Immature natural killer cell (primary cell): Measurements from ENCODE around the gene RPS6KA1. TPM values are rescaled to one million over a fixed set of nuclear protein-coding genes. Genes with fewer than 3 reads are reported as not detected.

Experiments used
- DNase-seq, 3 donors: peaks; one replicate each; pipeline ENCODE4 v3.0.0; 2022; ENCODE audit warnings: mixed read lengths in 1 of 3
- H3K27ac Mint-ChIP-seq, 6 donors: one replicate each; pipeline ENCODE4 v1.8.0; 2020; ENCODE audit warnings: mixed read lengths in 6 of 6, mild to moderate bottlenecking in 5 of 6, inconsistent platforms in 4 of 6, moderate library complexity in 3 of 6
- H3K27me3 Mint-ChIP-seq, 3 donors: one replicate each; pipeline ENCODE4 v1.8.0; 2020 to 2021; ENCODE audit warnings: low read depth in 3 of 3, mild to moderate bottlenecking in 3 of 3, mixed read lengths in 3 of 3, moderate library complexity in 3 of 3, inconsistent platforms in 1 of 3
- H3K36me3 Mint-ChIP-seq, 3 donors: one replicate each; pipeline ENCODE4 v1.8.0; 2020; ENCODE audit warnings: mixed read lengths in 3 of 3, inconsistent platforms in 2 of 3, mild to moderate bottlenecking in 2 of 3
- H3K4me1 Mint-ChIP-seq, 2 donors: one replicate each; pipeline ENCODE4 v1.8.0; 2020; ENCODE audit warnings: inconsistent platforms in 2 of 2, mild to moderate bottlenecking in 2 of 2, mixed read lengths in 2 of 2, moderate library complexity in 1 of 2
- H3K4me3 Mint-ChIP-seq, 5 donors: one replicate each; pipeline ENCODE4 v1.8.0; 2020; ENCODE audit warnings: mild to moderate bottlenecking in 5 of 5, mixed read lengths in 5 of 5, inconsistent platforms in 3 of 5, moderate library complexity in 3 of 5
- H3K9me3 Mint-ChIP-seq, 6 donors: one replicate each; pipeline ENCODE4 v1.8.0; 2020; ENCODE audit warnings: mild to moderate bottlenecking in 6 of 6, mixed read lengths in 6 of 6, inconsistent platforms in 4 of 6, moderate library complexity in 3 of 6
- polyA plus RNA-seq, 3 donors: library from polyadenylated mRNA; unstranded; fragments of 300-500 nt; fragmentation: Illumina TruSeq; gene quantifications; one replicate each; pipeline ENCODE4 v1.2.3, GENCODE V29; 2021

RPS6KA1 gene
- polyA plus RNA-seq, 3 donors from 2014 or later = 292 to 371 (median 349) TPM

DNA sequence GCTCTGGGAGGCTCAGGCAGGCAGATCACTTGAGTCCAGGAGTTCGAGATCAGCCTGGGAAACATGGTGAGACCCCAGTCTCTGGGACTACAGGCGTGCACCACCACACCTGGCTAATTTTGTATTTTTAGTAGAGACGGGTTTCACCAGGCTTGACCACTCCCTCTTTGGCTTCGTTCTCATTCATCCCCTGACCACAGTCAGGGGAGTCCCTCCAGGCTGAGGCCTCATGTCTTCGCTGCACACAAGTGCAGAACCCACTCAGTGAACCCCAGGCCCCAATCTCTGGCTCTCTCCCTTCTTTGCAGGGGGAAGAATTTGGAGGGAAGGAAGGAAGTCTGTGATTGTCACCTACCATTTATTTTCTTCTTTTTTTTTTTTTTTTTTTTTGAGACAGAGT lies 9.2 kb upstream of the RPS6KA1 start:
- peaks cover 0 to 3% (median 0%) of the 10 kb centered on the region in 3 donors for H3K27me3 Mint-ChIP-seq
- no peak overlapping the region for H3K4me3 Mint-ChIP-seq
- H3K27ac Mint-ChIP-seq = no peak overlapping the region
- H3K36me3 Mint-ChIP-seq = no peaks in the 10 kb centered on the region
- peaks cover 0 to 2% of the 10 kb centered on the region in 2 donors for H3K4me1 Mint-ChIP-seq
- no peak for DNase-seq
- H3K9me3 Mint-ChIP-seq = no peaks in the 10 kb centered on the region

DNA sequence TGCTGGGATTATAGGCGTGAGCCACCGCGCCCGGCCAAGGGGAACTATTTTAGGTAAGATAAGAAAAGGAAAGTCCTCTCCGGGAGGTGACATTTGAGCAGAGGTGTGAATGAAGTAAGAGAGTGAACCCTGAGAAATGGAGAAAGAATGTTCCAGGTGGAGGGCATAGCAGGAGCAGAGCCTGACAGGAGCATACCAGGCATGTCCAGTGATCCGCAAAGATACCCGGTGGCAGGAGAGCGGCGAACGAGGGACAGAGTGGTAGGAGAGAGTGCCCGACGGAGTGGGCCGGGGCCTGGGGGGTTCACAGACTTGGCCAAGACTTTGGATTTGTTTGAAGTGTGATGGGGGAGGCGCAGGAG lies 7.9 kb upstream of the RPS6KA1 start:
- no peak for DNase-seq
- Mint-ChIP-seq H3K4me3 (no peak overlapping the region), H3K9me3 (no peaks in the 10 kb centered on the region), H3K27me3 (peaks cover 0 to 3% (median 0%) of the 10 kb centered on the region in 3 donors), H3K36me3 (no peaks in the 10 kb centered on the region), H3K27ac (no peak overlapping the region), H3K4me1 (peaks cover 0 to 2% of the 10 kb centered on the region in 2 donors)

- Mint-ChIP-seq H3K36me3 (no peaks in the 10 kb centered on the region), H3K4me1 (peaks cover 0 to 2% of the 10 kb centered on the region in 2 donors), H3K27me3 (peaks cover 0 to 3% (median 0%) of the 10 kb centered on the region in 3 donors), H3K4me3 (no peak overlapping the region), H3K27ac (no peak overlapping the region), H3K9me3 (no peaks in the 10 kb centered on the region)
- no peak for DNase-seq
Observed at GRCh38 chr1:26522073-26522472, 7.5 kb upstream of the RPS6KA1 start.

- Mint-ChIP-seq H3K27me3 (peaks cover 0 to 5% (median 0%) of the 10 kb centered on the region in 3 donors), H3K4me1 (peaks cover 3 to 4% of the 10 kb centered on the region in 2 donors), H3K36me3 (no peaks in the 10 kb centered on the region), H3K4me3 (no peak overlapping the region), H3K27ac (no peak overlapping the region), H3K9me3 (no peaks in the 10 kb centered on the region)
- DNase-seq = no peak
Observed at GRCh38 chr1:26524181-26524580, 5.4 kb upstream of the RPS6KA1 start.

GRCh38 chr1:26526287-26526686 lies 3.3 kb upstream of the RPS6KA1 start:
- DNase-seq = no peak
- H3K4me1 Mint-ChIP-seq = peaks cover 19 to 20% of the 10 kb centered on the region in 2 donors
- no peak overlapping the region for H3K4me3 Mint-ChIP-seq
- H3K36me3 Mint-ChIP-seq = no peaks in the 10 kb centered on the region
- H3K27me3 Mint-ChIP-seq = peaks cover 0 to 4% (median 1%) of the 10 kb centered on the region in 3 donors
- no peak overlapping the region for H3K27ac Mint-ChIP-seq
- H3K9me3 Mint-ChIP-seq = no peaks in the 10 kb centered on the region

DNA sequence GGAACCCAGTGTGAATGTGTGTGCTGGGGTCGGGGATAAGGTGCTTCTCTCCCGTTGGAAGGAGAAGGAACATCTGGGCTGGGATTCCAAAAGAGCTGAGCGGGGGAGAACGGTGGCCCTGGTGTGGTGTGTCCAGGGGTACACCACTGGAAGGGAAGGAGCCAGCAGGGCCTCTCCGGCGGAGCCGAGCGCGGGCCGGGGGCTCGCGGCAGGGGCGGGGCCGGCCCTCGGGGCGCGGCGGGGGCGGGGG lies 231 bp upstream of the RPS6KA1 start:
- Mint-ChIP-seq H3K27me3 (peaks cover 0 to 4% (median 1%) of the 10 kb centered on the region in 3 donors), H3K4me1 (peaks cover 28% of the 10 kb centered on the region in 2 donors), H3K4me3 (peak overlapping the region; percentile 86 to 91 (median 88)), H3K27ac (peak overlapping the region; percentile 70 to 88 (median 84)), H3K9me3 (no peaks in the 10 kb centered on the region), H3K36me3 (no peaks in the 10 kb centered on the region)
- DNase-seq = no peak

GRCh38 chr1:26530410-26530894 lies 891 bp downstream of the RPS6KA1 start:
- H3K4me3 Mint-ChIP-seq = peak overlapping the region; percentile 83 to 88 (median 83)

GRCh38 chr1:26530895-26531598 lies 1.5 kb downstream of the RPS6KA1 start:
- no peak for DNase-seq
- H3K9me3 Mint-ChIP-seq = no peaks in the 10 kb centered on the region
- H3K27ac Mint-ChIP-seq = peak overlapping the region in 5 of 6 donors; percentile 59 to 88 (median 66)
- peaks cover 0 to 4% (median 3%) of the 10 kb centered on the region in 3 donors for H3K27me3 Mint-ChIP-seq
- peaks cover 41 to 42% of the 10 kb centered on the region in 2 donors for H3K4me1 Mint-ChIP-seq
- H3K4me3 Mint-ChIP-seq = peak overlapping the region; percentile 83 to 88 (median 83)
- no peaks in the 10 kb centered on the region for H3K36me3 Mint-ChIP-seq

More at GRCh38 chr1:26530410-26530894, 891 bp downstream of the RPS6KA1 start:
- Mint-ChIP-seq H3K27ac (peak overlapping the region; percentile 29 to 88 (median 68)), H3K36me3 (no peaks in the 10 kb centered on the region), H3K4me1 (peaks cover 39 to 40% of the 10 kb centered on the region in 2 donors), H3K27me3 (peaks cover 0 to 4% (median 3%) of the 10 kb centered on the region in 3 donors), H3K9me3 (no peaks in the 10 kb centered on the region)
- DNase-seq = no peak

- Mint-ChIP-seq H3K4me3 (no peak overlapping the region), H3K4me1 (peaks cover 42 to 44% of the 10 kb centered on the region in 2 donors), H3K27me3 (peaks cover 0 to 4% (median 3%) of the 10 kb centered on the region in 3 donors), H3K36me3 (no peaks in the 10 kb centered on the region), H3K9me3 (no peaks in the 10 kb centered on the region), H3K27ac (peak overlapping the region in 2 of 6 donors; percentile 59 to 61)
- no peak for DNase-seq
Observed at GRCh38 chr1:26531651-26532131, 2.1 kb downstream of the RPS6KA1 start.

GRCh38 chr1:26533951-26534509 lies 4.5 kb downstream of the RPS6KA1 start:
- Mint-ChIP-seq H3K36me3 (no peaks in the 10 kb centered on the region), H3K27ac (peak overlapping the region in 4 of 6 donors; percentile 6 to 83 (median 68)), H3K4me3 (no peak overlapping the region), H3K27me3 (peaks cover 0 to 6% (median 3%) of the 10 kb centered on the region in 3 donors), H3K9me3 (no peaks in the 10 kb centered on the region), H3K4me1 (peaks cover 55 to 61% of the 10 kb centered on the region in 2 donors)
- DNase-seq = no peak

- Mint-ChIP-seq H3K27me3 (peaks cover 0 to 6% (median 0%) of the 10 kb centered on the region in 3 donors), H3K4me3 (peak overlapping the region in 1 of 5 donors; percentile 21), H3K36me3 (no peaks in the 10 kb centered on the region), H3K4me1 (peaks cover 60 to 64% of the 10 kb centered on the region in 2 donors), H3K27ac (peak overlapping the region in 2 of 6 donors; percentile 9 to 76), H3K9me3 (no peaks in the 10 kb centered on the region)
- DNase-seq = no peak
Observed at GRCh38 chr1:26535201-26535600, 5.6 kb downstream of the RPS6KA1 start.

DNA sequence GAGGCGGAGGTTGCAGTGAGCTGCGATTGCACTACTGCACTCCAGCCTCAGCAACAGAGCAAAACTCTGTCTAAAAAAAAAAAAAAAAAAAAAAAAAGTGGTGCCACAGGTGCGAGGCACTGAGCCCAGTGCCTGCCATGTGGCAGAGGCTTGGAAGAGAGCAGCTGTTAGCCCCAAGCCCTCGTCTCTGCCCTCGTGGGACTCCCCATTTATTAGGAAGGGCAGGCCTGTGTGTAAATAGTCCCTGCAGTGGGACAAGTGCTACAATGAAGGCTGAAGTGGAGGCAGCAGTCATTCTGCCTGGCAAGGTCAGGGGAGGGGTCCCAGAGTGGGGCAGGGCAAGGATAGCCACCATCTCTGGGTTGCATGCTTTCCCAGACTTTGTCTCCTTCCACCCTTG lies 6.5 kb downstream of the RPS6KA1 start:
- Mint-ChIP-seq H3K4me1 (peaks cover 55 to 60% of the 10 kb centered on the region in 2 donors), H3K27me3 (peaks cover 0 to 6% (median 0%) of the 10 kb centered on the region in 3 donors), H3K27ac (no peak overlapping the region)

GRCh38 chr1:26536521-26536920 lies 7.0 kb downstream of the RPS6KA1 start:
- H3K27ac Mint-ChIP-seq = no peak overlapping the region
- no peaks in the 10 kb centered on the region for H3K36me3 Mint-ChIP-seq
- no peaks in the 10 kb centered on the region for H3K9me3 Mint-ChIP-seq
- H3K4me1 Mint-ChIP-seq = peaks cover 52 to 60% of the 10 kb centered on the region in 2 donors
- DNase-seq = no peak
- no peak overlapping the region for H3K4me3 Mint-ChIP-seq
- peaks cover 0 to 4% (median 0%) of the 10 kb centered on the region in 3 donors for H3K27me3 Mint-ChIP-seq

More for the DNA sequence above, 6.5 kb downstream of the RPS6KA1 start:
- Mint-ChIP-seq H3K9me3 (no peaks in the 10 kb centered on the region), H3K4me3 (no peak overlapping the region), H3K36me3 (no peaks in the 10 kb centered on the region)
- DNase-seq = no peak

GRCh38 chr1:26537951-26538352 lies 8.4 kb downstream of the RPS6KA1 start:
- H3K4me1 Mint-ChIP-seq = peaks cover 65 to 72% of the 10 kb centered on the region in 2 donors
- H3K27ac Mint-ChIP-seq = peak overlapping the region in 5 of 6 donors; percentile 52 to 87 (median 78)
- no peak overlapping the region for H3K4me3 Mint-ChIP-seq
- peak; percentile 27 to 43 (median 34) for DNase-seq
- H3K36me3 Mint-ChIP-seq = no peaks in the 10 kb centered on the region
- H3K9me3 Mint-ChIP-seq = no peaks in the 10 kb centered on the region
- peaks cover 5 to 16% (median 8%) of the 10 kb centered on the region in 3 donors for H3K27me3 Mint-ChIP-seq
